Measurements from ENCODE around the gene EVL. TPM values are rescaled to one million over a fixed set of nuclear protein-coding genes. Genes with fewer than 3 reads are reported as not detected.

Gene EVL
- total and polyA plus RNA-seq, 2 of the 8 experiments (the other 6 are each of a cell fraction or from before 2014, with no cell fraction given) = 30.7 to 64.6 TPM

GRCh38 chr14:100088226-100088625 lies 23.0 kb downstream of the EVL start (continued):
- TF ChIP-seq POLR2AphosphoS5 (IDR thresholded peaks at IDR 0.05; ENCODE audit: low read depth, low read length) = no peak
- TF ChIP-seq GTF2F1 (IDR thresholded peaks at IDR 0.05; ENCODE audit: borderline replicate concordance, low read depth, low read length) = no peak
- TF ChIP-seq RBBP5 (IDR thresholded peaks at IDR 0.05; ENCODE audit: borderline replicate concordance, low read depth, low read length) = no peak
- no peak for TF ChIP-seq BCL11A (IDR thresholded peaks at IDR 0.05; ENCODE audit: low read depth in 2 of 2, low read length in 2 of 2)

Data from H1 (cell line).